Measurements from ENCODE around the gene ABHD14A.

The ABHD14A gene

GRCh38 chr3:51941798-51942602 is 32.9 kb upstream of the ABHD14A start, which contains the start of the genes PARP3 and RRP9:
TSS of gene PARP3 (plus strand) at chr3:51942363. CDS start at chr3:51943356, 993 bp downstream.
TSS of gene RRP9 (minus strand) at chr3:51941904. CDS start at chr3:51941867, 37 bp downstream.
- DNase-seq: peak; percentile 99

GRCh38 chr3:51942603-51943450 is 32.0 kb upstream of the ABHD14A start:
- peak; percentile 32 for DNase-seq

- no peak for DNase-seq
Measured at GRCh38 chr3:51943451-51944391, 31.1 kb upstream of the ABHD14A start.

GRCh38 chr3:51944451-51945021 is 30.3 kb upstream of the ABHD14A start:
- DNase-seq: no peak

DNA sequence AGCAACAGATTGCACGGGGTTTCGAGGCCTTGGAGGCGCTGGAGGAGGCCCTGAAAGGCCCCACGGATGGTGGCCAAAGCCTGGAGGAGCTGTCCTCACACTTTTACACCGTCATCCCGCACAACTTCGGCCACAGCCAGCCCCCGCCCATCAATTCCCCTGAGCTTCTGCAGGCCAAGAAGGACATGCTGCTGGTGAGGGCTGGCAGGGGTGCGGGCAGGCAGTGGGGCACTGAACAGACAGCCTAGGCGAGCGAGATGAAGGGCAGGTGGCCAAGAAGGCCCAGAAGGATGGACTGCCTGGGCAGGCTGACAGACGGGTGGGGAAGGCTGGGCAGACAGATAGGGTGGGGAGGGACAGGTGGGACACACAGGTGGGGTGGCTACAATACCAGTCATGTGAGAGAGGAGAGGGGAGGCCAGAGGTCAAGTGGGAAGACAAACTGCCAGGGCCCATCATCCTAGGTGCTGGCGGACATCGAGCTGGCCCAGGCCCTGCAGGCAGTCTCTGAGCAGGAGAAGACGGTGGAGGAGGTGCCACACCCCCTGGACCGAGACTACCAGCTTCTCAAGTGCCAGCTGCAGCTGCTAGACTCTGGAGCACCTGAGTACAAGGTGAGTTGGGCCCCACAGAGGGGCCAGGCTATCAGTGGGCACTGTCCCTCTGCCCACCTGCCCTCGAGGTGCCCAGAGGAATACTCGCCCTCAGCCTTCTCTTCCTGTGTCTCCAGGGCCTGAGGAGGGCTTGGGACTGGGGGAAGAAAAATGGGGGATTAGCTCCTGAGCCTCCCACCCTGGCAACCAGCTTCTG is 29.6 kb upstream of the ABHD14A start:
- DNase-seq: no peak

- DNase-seq: no peak
Measured at GRCh38 chr3:51945926-51946705, 28.7 kb upstream of the ABHD14A start.

- no peak for DNase-seq
Measured at GRCh38 chr3:51946796-51947195, 28.1 kb upstream of the ABHD14A start.

- DNase-seq: no peak
Measured at GRCh38 chr3:51947215-51947900, 27.5 kb upstream of the ABHD14A start.

DNA sequence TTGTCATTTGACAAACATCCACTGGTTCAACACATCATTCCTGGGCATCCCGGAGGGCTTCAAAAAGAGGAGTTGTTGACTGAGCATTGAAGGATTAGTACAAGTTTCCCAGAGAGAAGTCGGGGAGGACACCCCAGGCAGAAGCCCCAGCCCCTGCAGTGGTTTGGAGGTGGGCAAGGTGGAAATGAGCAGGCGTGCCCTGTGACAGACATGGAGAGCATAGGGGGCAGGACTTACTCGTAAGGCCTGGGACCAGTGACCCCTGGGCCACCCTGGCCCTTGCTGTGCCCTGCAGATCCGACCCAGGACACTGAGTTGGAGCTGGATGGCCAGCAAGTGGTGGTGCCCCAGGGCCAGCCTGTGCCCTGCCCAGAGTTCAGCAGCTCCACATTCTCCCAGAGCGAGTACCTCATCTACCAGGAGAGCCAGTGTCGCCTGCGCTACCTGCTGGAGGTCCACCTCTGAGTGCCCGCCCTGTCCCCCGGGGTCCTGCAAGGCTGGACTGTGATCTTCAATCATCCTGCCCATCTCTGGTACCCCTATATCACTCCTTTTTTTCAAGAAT is 26.8 kb upstream of the ABHD14A start:
- DNase-seq: no peak

DNA sequence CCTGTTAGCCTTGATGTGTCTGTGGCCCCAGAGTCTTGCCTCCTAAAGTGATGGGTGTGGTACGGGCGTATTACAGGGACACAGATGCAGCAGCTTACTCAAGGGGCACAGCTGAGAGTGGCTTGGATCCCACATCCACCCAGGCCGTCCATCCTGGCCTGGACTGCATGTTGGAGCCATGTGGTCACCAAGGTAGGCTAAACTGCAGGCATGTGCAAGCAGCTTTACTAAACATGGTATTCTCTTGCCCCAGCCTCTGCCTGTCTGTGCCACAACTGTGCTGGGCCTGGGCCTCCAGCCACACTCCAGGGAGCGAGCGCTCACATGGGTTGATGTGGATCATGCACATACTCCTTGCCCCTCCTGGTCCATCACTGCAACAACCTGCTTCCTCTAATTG is 25.7 kb upstream of the ABHD14A start:
- DNase-seq: no peak

- no peak for DNase-seq
Measured at GRCh38 chr3:51950899-51951298, 24.0 kb upstream of the ABHD14A start.

DNA sequence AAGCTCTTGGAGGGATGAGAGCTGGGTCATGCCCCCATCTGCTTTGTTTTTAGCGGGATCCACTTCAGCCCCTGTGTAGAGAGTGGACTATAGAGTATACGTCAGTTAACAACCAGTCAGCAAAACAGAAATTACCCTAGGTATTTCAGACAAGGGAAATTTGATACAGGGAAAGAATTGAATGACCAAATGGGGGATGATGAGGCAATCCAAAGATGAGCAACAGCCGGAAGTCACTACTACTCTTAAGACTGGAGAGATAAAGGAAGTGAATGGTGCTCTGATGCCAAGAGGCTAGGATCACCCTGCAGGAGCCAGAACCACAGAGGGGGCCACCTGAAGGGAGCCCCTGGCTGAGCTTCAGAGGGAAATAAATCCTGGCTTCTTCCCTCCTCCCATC is 21.4 kb upstream of the ABHD14A start:
- DNase-seq: no peak

DNA sequence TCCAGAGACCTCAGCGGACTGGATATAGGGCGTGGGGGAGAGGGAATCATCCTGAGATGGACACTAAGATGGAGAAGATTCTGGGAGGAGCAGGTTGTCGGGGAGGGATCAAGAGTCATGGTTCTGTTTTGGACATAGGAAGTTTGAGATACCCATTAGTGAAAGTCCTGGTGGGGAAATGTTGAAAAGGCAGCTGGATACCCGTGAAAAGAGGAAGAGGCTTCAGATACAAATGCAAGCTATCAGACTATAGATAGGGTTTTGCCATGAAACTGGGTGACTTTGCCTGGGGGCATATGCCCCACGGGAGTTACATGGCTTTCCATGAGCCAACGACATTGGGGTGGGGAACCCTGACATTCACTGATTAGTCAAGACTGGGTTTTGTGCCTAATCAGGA is 20.8 kb upstream of the ABHD14A start:
- no peak for DNase-seq

- no peak for DNase-seq
Measured at GRCh38 chr3:51954713-51955112, 20.2 kb upstream of the ABHD14A start.

DNA sequence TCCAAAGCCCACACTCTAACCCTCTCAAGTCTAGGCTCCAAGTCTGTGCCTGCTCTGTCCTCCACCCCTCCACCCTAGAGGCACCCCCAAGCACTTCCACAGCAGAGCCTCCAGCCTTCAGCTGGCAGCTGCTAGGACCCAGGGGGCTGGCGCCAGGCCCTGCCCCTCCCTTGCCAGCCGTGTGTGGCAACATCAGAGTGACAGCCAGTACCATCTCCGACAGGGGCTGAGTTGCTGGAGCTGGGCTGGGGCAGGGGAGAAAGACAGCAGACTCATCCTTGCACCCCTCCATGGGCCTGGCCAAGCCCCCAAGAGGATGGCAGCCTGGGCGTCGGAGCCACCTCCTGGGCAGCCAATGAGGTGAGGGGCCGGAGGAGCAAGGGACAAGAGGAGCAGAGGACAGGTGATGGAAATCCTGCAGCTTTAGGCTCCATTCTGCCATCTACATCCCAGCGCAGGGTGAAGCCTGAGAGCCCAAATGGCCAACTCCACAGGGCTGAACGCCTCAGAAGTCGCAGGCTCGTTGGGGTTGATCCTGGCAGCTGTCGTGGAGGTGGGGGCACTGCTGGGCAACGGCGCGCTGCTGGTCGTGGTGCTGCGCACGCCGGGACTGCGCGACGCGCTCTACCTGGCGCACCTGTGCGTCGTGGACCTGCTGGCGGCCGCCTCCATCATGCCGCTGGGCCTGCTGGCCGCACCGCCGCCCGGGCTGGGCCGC is 19.5 kb upstream of the ABHD14A start, which contains the start of gene GPR62:
TSS of gene GPR62 (plus strand) at position 207 of the 718 bp plus-strand sequence. CDS start at position 479, 272 bp downstream.
- no peak for DNase-seq

DNA sequence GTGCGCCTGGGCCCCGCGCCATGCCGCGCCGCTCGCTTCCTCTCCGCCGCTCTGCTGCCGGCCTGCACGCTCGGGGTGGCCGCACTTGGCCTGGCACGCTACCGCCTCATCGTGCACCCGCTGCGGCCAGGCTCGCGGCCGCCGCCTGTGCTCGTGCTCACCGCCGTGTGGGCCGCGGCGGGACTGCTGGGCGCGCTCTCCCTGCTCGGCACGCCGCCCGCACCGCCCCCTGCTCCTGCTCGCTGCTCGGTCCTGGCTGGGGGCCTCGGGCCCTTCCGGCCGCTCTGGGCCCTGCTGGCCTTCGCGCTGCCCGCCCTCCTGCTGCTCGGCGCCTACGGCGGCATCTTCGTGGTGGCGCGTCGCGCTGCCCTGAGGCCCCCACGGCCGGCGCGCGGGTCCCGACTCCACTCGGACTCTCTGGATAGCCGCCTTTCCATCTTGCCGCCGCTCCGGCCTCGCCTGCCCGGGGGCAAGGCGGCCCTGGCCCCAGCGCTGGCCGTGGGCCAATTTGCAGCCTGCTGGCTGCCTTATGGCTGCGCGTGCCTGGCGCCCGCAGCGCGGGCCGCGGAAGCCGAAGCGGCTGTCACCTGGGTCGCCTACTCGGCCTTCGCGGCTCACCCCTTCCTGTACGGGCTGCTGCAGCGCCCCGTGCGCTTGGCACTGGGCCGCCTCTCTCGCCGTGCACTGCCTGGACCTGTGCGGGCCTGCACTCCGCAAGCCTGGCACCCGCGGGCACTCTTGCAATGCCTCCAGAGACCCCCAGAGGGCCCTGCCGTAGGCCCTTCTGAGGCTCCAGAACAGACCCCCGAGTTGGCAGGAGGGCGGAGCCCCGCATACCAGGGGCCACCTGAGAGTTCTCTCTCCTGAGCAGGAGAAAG is 18.7 kb upstream of the ABHD14A start:
- no peak for DNase-seq

GRCh38 chr3:51957520-51958205 is 17.2 kb upstream of the ABHD14A start:
- DNase-seq: no peak
